ENCODE results near the gene SBK2.
"Not testable (repeated sequence)": the region's sequence is repeated elsewhere in the genome, so short reads cannot be mapped to it uniquely, and the experiment has no call there.

SBK2 gene

DNA sequence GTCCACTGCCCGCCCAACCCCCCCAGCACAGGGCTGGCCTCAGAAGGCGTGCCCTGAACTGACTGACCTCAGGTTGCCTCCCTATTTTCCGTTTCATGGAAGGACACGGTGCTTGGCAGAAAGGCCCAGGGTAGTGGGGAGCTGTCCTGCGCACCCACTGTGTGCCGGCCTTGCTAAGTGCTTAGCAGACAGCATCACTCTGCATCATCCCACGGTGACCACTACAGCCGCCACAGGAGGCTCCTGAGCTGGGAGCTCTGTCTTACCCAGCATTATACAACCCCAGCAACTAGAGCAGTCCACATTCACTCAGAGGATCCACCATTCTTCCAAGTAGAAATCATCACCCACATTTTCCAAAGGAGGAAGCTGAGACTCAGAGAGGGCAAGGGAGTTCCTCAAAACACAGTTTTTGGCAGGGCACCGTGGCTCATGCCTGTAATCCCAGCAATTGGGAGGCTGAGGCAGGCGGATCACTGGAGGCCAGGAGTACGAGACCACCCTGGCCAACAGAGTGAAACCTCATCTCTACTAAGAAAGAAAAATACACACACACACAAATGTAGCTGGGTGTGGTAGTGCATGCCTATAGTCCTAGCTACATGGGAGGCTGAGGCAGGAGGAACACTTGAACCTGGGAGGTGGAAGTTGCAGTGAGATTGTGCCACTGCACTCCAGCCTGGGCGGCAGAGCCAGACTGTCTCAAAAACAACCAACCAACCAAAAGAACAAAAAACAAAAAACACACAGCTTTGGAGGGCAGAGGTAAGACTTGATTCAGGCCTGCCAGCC is 1.6 kb downstream of the SBK2 start:
- DNase-seq (ENCODE audit: insufficient read length, low spot score) (no peak), FAIRE-seq (no peak)
- TF ChIP-seq, protein P1, sequence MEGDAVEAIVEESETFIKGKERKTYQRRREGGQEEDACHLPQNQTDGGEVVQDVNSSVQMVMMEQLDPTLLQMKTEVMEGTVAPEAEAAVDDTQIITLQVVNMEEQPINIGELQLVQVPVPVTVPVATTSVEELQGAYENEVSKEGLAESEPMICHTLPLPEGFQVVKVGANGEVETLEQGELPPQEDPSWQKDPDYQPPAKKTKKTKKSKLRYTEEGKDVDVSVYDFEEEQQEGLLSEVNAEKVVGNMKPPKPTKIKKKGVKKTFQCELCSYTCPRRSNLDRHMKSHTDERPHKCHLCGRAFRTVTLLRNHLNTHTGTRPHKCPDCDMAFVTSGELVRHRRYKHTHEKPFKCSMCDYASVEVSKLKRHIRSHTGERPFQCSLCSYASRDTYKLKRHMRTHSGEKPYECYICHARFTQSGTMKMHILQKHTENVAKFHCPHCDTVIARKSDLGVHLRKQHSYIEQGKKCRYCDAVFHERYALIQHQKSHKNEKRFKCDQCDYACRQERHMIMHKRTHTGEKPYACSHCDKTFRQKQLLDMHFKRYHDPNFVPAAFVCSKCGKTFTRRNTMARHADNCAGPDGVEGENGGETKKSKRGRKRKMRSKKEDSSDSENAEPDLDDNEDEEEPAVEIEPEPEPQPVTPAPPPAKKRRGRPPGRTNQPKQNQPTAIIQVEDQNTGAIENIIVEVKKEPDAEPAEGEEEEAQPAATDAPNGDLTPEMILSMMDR (IDR thresholded peaks at IDR 0.05; ENCODE audit: insufficient read depth, missing control alignments) = no peak

DNA sequence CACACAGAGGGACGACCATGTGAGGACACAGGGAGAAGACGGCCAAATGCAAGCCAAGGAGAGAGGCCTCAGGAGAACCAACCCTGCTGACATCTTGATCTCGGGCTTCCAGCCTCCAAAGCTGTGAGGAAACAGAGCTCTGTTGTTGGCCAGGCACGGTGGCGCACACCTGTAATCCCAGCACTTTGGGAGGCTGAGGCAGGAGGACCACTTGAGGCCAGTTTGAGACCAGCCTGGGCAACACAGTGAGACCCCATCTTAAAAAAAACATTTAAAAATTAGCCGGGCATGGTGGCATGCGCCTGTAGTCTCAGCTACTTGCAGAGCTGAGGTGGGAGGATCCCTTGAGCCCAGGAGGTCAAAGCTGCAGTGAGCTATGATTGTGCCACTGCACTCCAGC is 2.7 kb downstream of the SBK2 start:
- not testable (repeated sequence) for FAIRE-seq; DNase-seq (ENCODE audit: insufficient read length, low spot score)

DNA sequence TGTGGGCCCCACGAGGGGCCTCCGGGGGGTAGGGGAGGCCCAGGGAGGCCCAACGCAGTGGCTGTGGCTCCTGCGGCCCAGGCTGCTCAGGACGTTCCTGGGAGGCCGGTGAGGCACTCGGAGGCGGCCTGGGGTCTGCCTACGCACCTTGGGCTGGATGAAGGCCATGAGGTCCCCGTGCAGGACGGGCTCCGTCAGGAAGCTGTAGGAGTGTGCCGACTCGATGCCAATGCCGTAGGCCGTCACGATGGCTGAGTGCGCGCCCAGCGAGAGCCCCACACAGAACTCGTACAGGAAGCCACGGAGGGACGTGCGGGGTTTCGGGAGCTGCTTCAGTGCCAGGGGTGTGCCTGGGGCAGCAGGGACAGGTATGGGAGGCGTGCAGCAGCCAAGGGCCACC is 5.9 kb downstream of the SBK2 start:
- FAIRE-seq (no peak), DNase-seq (ENCODE audit: insufficient read length, low spot score) (no peak)
- TF ChIP-seq, protein P1 (IDR thresholded peaks at IDR 0.05; ENCODE audit: insufficient read depth, missing control alignments) = no peak

DNA sequence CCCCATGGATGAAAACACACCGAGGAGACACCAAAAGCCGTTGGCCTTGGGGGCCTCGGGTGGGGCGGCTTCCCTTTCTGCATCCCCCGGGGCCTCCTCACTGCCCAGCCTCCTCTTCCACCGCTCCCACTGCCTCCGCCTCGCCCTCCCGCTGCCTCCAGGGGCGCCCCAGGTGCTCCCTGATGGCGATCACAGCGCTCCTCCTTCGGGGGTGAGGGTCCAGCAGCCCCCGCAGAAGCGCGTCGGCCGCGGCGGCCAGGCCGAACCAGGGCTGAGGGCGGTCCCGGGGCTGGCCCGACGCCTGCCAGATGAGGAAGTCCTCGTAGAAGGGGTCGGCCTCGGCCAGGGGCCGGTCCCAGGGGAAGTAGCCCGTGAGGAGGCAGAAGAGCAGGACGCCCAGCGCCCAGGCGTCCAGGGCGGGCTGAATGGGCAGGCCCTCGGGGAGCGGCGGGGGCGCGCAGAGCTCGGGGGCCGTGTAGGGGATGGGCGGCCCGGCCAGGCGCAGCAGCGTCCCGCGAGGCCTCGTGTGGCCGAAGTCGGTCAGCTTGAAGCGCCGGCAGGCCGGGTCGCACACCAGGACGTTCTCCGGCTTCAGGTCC is 7.2 kb downstream of the SBK2 start:
- no peak for FAIRE-seq
- TF ChIP-seq, protein P1 (IDR thresholded peaks at IDR 0.05; ENCODE audit: insufficient read depth, missing control alignments) = no peak
- no peak for DNase-seq (ENCODE audit: insufficient read length, low spot score)

DNA sequence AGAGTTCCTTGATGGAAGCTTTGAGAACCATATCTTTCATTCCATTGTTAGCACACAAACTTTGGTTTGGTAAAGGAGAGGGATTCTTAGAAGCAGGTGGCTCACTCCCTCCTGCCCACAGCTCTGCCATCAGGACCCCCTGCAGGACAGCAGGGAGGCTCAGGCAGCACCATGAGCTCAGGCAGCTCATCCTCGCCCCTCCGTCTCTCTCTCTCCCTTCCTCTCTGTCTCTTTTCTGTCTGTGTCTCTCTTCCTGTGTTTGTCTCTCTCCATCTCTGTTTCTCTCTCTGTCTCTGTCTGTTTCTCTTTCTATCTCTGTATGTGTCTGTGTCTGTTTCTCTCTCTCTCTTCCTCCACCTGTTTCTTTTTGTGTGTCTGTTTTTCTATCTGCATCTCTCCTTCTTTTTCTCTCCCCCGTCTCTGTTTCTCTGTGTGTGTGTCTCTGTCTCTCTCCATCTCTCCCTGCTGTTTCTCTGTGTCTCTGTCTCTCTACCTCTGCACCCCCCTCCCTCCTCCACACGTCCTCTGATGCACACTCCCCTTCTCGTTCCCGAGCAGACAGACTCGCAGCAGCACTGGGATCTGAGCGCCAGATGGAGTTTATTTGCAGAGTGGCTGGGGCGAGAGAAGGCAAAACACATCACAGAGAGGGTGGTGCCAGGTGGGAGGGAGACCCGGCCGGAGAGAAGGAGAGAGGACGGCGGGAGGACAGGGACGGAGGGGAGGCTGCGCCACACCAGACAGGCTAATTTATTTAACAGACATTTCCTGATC is 8.7 kb downstream of the SBK2 start:
- TF ChIP-seq, protein P1 (IDR thresholded peaks at IDR 0.05; ENCODE audit: insufficient read depth, missing control alignments) = no peak
- no peak for FAIRE-seq
- no peak for DNase-seq (ENCODE audit: insufficient read length, low spot score)

DNA sequence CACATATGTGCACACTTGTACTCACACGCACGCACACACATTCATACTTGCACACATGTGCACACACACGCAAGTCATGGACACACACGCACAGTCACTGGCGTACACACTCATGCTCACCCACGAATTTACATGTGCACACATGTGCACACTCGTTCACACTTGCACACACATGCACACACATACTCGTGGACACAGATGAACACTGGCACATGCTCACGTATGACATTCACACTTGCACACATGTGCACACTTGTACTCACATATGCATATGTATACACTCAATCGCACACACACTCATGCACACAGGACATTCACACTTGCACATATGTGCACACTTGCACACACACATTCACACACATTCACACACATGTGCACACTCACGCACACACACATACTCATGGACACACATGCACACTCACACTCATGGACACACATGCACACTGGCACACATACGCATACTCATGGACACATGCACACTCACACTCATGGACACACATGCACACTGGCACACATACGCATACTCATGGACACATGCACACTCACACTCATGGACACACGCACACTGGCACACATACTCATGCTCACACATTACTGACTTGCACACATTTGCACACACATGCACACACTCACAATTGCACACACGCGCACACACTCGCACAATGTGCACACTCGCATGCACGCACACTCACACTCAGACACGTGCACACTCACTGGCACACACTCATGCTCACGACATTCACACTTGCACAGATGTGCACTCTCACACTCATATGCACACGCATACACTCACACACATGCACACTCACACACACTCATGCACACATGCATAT is 9.5 kb downstream of the SBK2 start:
- no peak for DNase-seq (ENCODE audit: insufficient read length, low spot score)
- TF ChIP-seq, protein P1 (IDR thresholded peaks at IDR 0.05; ENCODE audit: insufficient read depth, missing control alignments) = no peak
- no peak for FAIRE-seq
